Astrocyte of the spinal cord (primary cell): Measurements from ENCODE around the gene CHAD.
"Not testable (repeated sequence)": the region's sequence is repeated elsewhere in the genome, so short reads cannot be mapped to it uniquely, and the experiment has no call there.

Experiments
- DNase-seq: peaks from one replicate; pipeline ENCODE4 v3.0.0; 2011; ENCODE audit warnings: low read depth, low spot score
- H3K4me3 ChIP-seq: 2 replicates; pipeline ENCODE4 v1.5.1; 2011; ENCODE audit warnings: low read depth, mild to moderate bottlenecking, low read length, moderate library complexity
- in situ Hi-C: cut with HindIII; loops from 2 replicates; pipeline ENCODE4 v1.10.0; 2017; ENCODE audit warnings: low sequenced_read_pairs
- TF ChIP-seq, protein P1 (sequence below): IDR thresholded peaks from 2 replicates; pipeline ENCODE4 v1.5.1; 2012; ENCODE audit warnings: low read depth, mild to moderate bottlenecking, low read length, inconsistent platforms

CHAD gene

GRCh38 chr17:50479522-50480141, 11.0 kb upstream of the CHAD start:
- DNase-seq = peak; percentile 68
- TF ChIP-seq, protein P1, sequence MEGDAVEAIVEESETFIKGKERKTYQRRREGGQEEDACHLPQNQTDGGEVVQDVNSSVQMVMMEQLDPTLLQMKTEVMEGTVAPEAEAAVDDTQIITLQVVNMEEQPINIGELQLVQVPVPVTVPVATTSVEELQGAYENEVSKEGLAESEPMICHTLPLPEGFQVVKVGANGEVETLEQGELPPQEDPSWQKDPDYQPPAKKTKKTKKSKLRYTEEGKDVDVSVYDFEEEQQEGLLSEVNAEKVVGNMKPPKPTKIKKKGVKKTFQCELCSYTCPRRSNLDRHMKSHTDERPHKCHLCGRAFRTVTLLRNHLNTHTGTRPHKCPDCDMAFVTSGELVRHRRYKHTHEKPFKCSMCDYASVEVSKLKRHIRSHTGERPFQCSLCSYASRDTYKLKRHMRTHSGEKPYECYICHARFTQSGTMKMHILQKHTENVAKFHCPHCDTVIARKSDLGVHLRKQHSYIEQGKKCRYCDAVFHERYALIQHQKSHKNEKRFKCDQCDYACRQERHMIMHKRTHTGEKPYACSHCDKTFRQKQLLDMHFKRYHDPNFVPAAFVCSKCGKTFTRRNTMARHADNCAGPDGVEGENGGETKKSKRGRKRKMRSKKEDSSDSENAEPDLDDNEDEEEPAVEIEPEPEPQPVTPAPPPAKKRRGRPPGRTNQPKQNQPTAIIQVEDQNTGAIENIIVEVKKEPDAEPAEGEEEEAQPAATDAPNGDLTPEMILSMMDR = peak; percentile 64
- peak overlapping the region; percentile 83 for H3K4me3 ChIP-seq
- in situ Hi-C loops = no loop called here

GRCh38 chr17:50478391-50479381, 10.0 kb upstream of the CHAD start, which contains the start of gene RSAD1:
Gene RSAD1, plus strand, starts transcription at chr17:50478860. Its CDS starts 25 bp downstream, at chr17:50478885.
- peak; percentile 84 for DNase-seq
- TF ChIP-seq, protein P1 = peak; percentile 69
- in situ Hi-C loops = no loop called here
- H3K4me3 ChIP-seq = peak within 1 kb of the TSS; percentile 83

GRCh38 chr17:50477976-50478375, 9.3 kb upstream of the CHAD start:
- no peak overlapping the region for H3K4me3 ChIP-seq
- in situ Hi-C loops = no loop called here
- TF ChIP-seq, protein P1 = no peak
- no peak for DNase-seq

GRCh38 chr17:50476545-50477315, 8.1 kb upstream of the CHAD start:
- no peak for DNase-seq
- in situ Hi-C loops = no loop called here
- TF ChIP-seq, protein P1 = no peak
- H3K4me3 ChIP-seq = no peak overlapping the region

GRCh38 chr17:50475775-50476544, 7.3 kb upstream of the CHAD start:
- DNase-seq, H3K4me3 ChIP-seq, in situ Hi-C loops: not testable (repeated sequence)

DNA sequence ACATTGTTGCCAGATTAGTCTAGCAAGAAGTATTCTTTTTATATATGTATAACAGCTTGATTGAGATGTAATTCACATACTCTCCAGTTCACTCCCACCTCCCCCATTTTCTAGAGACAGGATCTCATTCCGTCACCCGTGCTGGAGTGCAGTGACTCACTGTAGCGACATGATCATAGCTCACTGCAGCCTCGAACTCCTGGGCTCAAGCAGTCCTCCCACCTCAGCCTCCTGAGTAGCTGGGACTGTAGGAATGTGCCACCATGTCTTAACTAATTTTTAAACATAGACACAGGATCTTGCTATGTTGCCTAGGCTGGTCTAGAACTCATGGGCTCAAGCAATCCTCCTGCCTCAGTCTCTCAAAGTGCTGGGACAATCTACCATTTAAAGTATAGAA, 6.7 kb upstream of the CHAD start:
- in situ Hi-C loops = no loop called here
- DNase-seq = no peak
- TF ChIP-seq, protein P1 = no peak
- no peak overlapping the region for H3K4me3 ChIP-seq
